ENCODE measurements around the gene KCND3. TPM values are rescaled to one million over a fixed set of nuclear protein-coding genes. Genes with fewer than 3 reads are reported as not detected.

KCND3 gene
- total RNA-seq, 4 donors from 2014 or later = 7.4 to 20.4 (median 9.8) TPM

DNA sequence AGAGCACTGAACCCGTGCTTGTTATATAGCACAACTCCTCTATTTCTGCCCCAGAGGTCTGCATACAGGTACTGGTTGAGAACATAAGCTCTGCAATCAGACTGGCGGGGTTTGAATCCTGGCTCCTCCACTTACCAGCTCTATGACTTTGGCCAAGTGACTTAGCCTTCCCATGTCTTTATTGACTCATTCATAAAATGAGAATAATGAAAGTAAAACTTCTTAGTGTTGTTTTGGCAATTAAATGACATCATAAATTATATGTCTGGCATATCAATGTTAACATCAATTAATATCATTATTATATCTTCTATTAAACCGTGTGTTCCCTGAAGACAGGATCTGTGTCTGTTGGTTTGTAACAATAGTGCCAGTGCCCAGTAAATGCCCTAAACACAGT is 254.6 kb downstream of the KCND3 start:
- H3K4me3 ChIP-seq (ENCODE audit: low read depth, poor library complexity, severe bottlenecking) = no peak overlapping the region
- no peak for DNase-seq (ENCODE audit: low spot score in 2 of 2)
- intact Hi-C loops (cut with DNase I; ENCODE audit: low total_unique reads) = no loop called here
- TF ChIP-seq CTCF (IDR thresholded peaks at IDR 0.05) (no peak), POLR2A (IDR thresholded peaks at IDR 0.05) (no peak)
- WGBS, 2 donors = 75 to 77% methylated on average over 3 of the region's 3 CpGs

- DNase-seq (ENCODE audit: low spot score in 2 of 2) = no peak
- no peak overlapping the region for H3K4me3 ChIP-seq (ENCODE audit: low read depth, poor library complexity, severe bottlenecking)
- TF ChIP-seq CTCF (IDR thresholded peaks at IDR 0.05) (no peak), POLR2A (IDR thresholded peaks at IDR 0.05) (no peak)
- intact Hi-C loops (cut with DNase I; ENCODE audit: low total_unique reads) = no loop called here
- WGBS, 2 donors = 66 to 95% methylated on average over 3 of the region's 3 CpGs
Observed at GRCh38 chr1:111734426-111734825, 255.0 kb downstream of the KCND3 start.

- H3K4me3 ChIP-seq (ENCODE audit: low read depth, poor library complexity, severe bottlenecking) = no peak overlapping the region
- TF ChIP-seq CTCF (IDR thresholded peaks at IDR 0.05) = no peak
- TF ChIP-seq POLR2A (IDR thresholded peaks at IDR 0.05) = no peak
- 59 to 64% methylated on average over 5 of the region's 5 CpGs for WGBS, 2 donors
- peak in 1 of 2 donors; percentile 79 for DNase-seq (ENCODE audit: low spot score in 2 of 2)
- intact Hi-C loops (cut with DNase I; ENCODE audit: low total_unique reads) = no loop called here
Observed at GRCh38 chr1:111733992-111734341, 255.5 kb downstream of the KCND3 start.

GRCh38 chr1:111733183-111733991 is 256.1 kb downstream of the KCND3 start:
- DNase-seq (ENCODE audit: low spot score in 2 of 2) = peak in 1 of 2 donors; percentile 86
- 46 to 54% methylated on average over 9 of the region's 9 CpGs for WGBS, 2 donors
- no peak overlapping the region for H3K4me3 ChIP-seq (ENCODE audit: low read depth, poor library complexity, severe bottlenecking)
- TF ChIP-seq CTCF (IDR thresholded peaks at IDR 0.05) = no peak
- intact Hi-C loops (cut with DNase I; ENCODE audit: low total_unique reads) = no loop called here

DNA sequence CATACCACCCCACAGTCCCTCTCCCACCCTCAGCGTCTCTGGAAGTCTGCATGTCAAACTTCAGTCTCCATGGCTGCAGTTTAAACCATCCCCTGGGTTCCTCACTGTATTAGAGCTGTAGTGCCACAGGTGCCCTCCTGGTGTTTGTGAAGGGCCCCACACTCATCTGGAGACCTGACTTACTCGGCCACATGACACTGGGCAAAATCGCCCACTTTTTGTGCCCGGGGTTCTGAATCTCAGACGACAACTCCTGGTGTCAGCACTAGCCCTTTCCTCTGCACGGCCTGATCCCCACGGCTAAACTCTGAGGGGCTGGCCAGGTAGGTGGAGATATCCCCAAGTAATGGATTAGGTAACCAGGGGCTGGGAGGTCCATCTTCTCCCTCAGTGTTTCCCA is 256.8 kb downstream of the KCND3 start:
- intact Hi-C loops (cut with DNase I; ENCODE audit: low total_unique reads) = no loop called here
- WGBS, 2 donors = 89 to 90% methylated on average over 7 of the region's 7 CpGs
- DNase-seq (ENCODE audit: low spot score in 2 of 2) = peak in 1 of 2 donors; percentile 78
- no peak overlapping the region for H3K4me3 ChIP-seq (ENCODE audit: low read depth, poor library complexity, severe bottlenecking)
- TF ChIP-seq CTCF (IDR thresholded peaks at IDR 0.05) = no peak
- no peak for TF ChIP-seq POLR2A (IDR thresholded peaks at IDR 0.05)

- no peak for DNase-seq (ENCODE audit: low spot score in 2 of 2)
- no peak overlapping the region for H3K4me3 ChIP-seq (ENCODE audit: low read depth, poor library complexity, severe bottlenecking)
Observed at GRCh38 chr1:111731956-111732355, 257.5 kb downstream of the KCND3 start.

More at GRCh38 chr1:111731956-111732355, 257.5 kb downstream of the KCND3 start:
- intact Hi-C loops (cut with DNase I; ENCODE audit: low total_unique reads) = no loop called here
- no peak for TF ChIP-seq CTCF (IDR thresholded peaks at IDR 0.05)
- TF ChIP-seq POLR2A (IDR thresholded peaks at IDR 0.05) = no peak
- 72 to 76% methylated on average over 6 of the region's 6 CpGs for WGBS, 2 donors

Data from lower leg skin (tissue), 4 donors.